ENCODE results near the gene ARHGAP22.

ARHGAP22 gene

GRCh38 chr10:48484911-48485310 is 120.0 kb downstream of the ARHGAP22 start:
- no peaks in the 10 kb centered on the region for H3K4me1 ChIP-seq (ENCODE audit: control insufficient read depth in 2 of 2, insufficient read depth in 2 of 2, low read length in 2 of 2)

GRCh38 chr10:48482207-48482606 is 122.7 kb downstream of the ARHGAP22 start:
- Histone ChIP-seq H3K4me3 (ENCODE audit: low read length in 2 of 2) (no peak overlapping the region), H3K4me1 (ENCODE audit: control insufficient read depth in 2 of 2, insufficient read depth in 2 of 2, low read length in 2 of 2) (no peaks in the 10 kb centered on the region), H3K9me3 (ENCODE audit: control insufficient read depth in 2 of 2, low read length in 2 of 2) (no peaks in the 10 kb centered on the region), H3K27ac (ENCODE audit: low read depth in 2 of 2, low read length in 2 of 2) (no peak overlapping the region), H3K9ac (ENCODE audit: low read depth in 1 of 2, low read length in 2 of 2) (no peak overlapping the region), H3K27me3 (ENCODE audit: control insufficient read depth in 2 of 2, insufficient read depth in 2 of 2, low read length in 2 of 2) (peaks cover 0 to 2% of the 10 kb centered on the region in 2 donors), H3K36me3 (ENCODE audit: control insufficient read depth in 2 of 2, insufficient read depth in 2 of 2, low read length in 2 of 2) (no peaks in the 10 kb centered on the region)

More at GRCh38 chr10:48484911-48485310, 120.0 kb downstream of the ARHGAP22 start:
- Histone ChIP-seq H3K4me3 (ENCODE audit: low read length in 2 of 2) (no peak overlapping the region), H3K9me3 (ENCODE audit: control insufficient read depth in 2 of 2, low read length in 2 of 2) (no peaks in the 10 kb centered on the region), H3K36me3 (ENCODE audit: control insufficient read depth in 2 of 2, insufficient read depth in 2 of 2, low read length in 2 of 2) (no peaks in the 10 kb centered on the region), H3K27ac (ENCODE audit: low read depth in 2 of 2, low read length in 2 of 2) (no peak overlapping the region), H3K27me3 (ENCODE audit: control insufficient read depth in 2 of 2, insufficient read depth in 2 of 2, low read length in 2 of 2) (peaks cover 0 to 2% of the 10 kb centered on the region in 2 donors), H3K9ac (ENCODE audit: low read depth in 1 of 2, low read length in 2 of 2) (no peak overlapping the region)

- Histone ChIP-seq H3K36me3 (ENCODE audit: control insufficient read depth in 2 of 2, insufficient read depth in 2 of 2, low read length in 2 of 2) (no peaks in the 10 kb centered on the region), H3K27me3 (ENCODE audit: control insufficient read depth in 2 of 2, insufficient read depth in 2 of 2, low read length in 2 of 2) (peaks cover 0 to 2% of the 10 kb centered on the region in 2 donors), H3K27ac (ENCODE audit: low read depth in 2 of 2, low read length in 2 of 2) (no peak overlapping the region), H3K9ac (ENCODE audit: low read depth in 1 of 2, low read length in 2 of 2) (no peak overlapping the region), H3K4me1 (ENCODE audit: control insufficient read depth in 2 of 2, insufficient read depth in 2 of 2, low read length in 2 of 2) (no peaks in the 10 kb centered on the region), H3K9me3 (ENCODE audit: control insufficient read depth in 2 of 2, low read length in 2 of 2) (no peaks in the 10 kb centered on the region), H3K4me3 (ENCODE audit: low read length in 2 of 2) (no peak overlapping the region)
Observed at GRCh38 chr10:48481385-48481784, 123.5 kb downstream of the ARHGAP22 start.

GRCh38 chr10:48480397-48481374 is 124.2 kb downstream of the ARHGAP22 start:
- H3K9ac ChIP-seq (ENCODE audit: low read depth in 1 of 2, low read length in 2 of 2) = no peak overlapping the region
- H3K27ac ChIP-seq (ENCODE audit: low read depth in 2 of 2, low read length in 2 of 2) = no peak overlapping the region
- no peaks in the 10 kb centered on the region for H3K9me3 ChIP-seq (ENCODE audit: control insufficient read depth in 2 of 2, low read length in 2 of 2)
- no peak overlapping the region for H3K4me3 ChIP-seq (ENCODE audit: low read length in 2 of 2)
- H3K36me3 ChIP-seq (ENCODE audit: control insufficient read depth in 2 of 2, insufficient read depth in 2 of 2, low read length in 2 of 2) = no peaks in the 10 kb centered on the region
- H3K27me3 ChIP-seq (ENCODE audit: control insufficient read depth in 2 of 2, insufficient read depth in 2 of 2, low read length in 2 of 2) = peaks cover 0 to 2% of the 10 kb centered on the region in 2 donors
- H3K4me1 ChIP-seq (ENCODE audit: control insufficient read depth in 2 of 2, insufficient read depth in 2 of 2, low read length in 2 of 2) = no peaks in the 10 kb centered on the region

GRCh38 chr10:48478980-48479811 is 125.7 kb downstream of the ARHGAP22 start:
- no peak overlapping the region for H3K27ac ChIP-seq (ENCODE audit: low read depth in 2 of 2, low read length in 2 of 2)
- H3K27me3 ChIP-seq (ENCODE audit: control insufficient read depth in 2 of 2, insufficient read depth in 2 of 2, low read length in 2 of 2) = peaks cover 0 to 2% of the 10 kb centered on the region in 2 donors
- H3K4me1 ChIP-seq (ENCODE audit: control insufficient read depth in 2 of 2, insufficient read depth in 2 of 2, low read length in 2 of 2) = no peaks in the 10 kb centered on the region
- H3K4me3 ChIP-seq (ENCODE audit: low read length in 2 of 2) = no peak overlapping the region
- H3K36me3 ChIP-seq (ENCODE audit: control insufficient read depth in 2 of 2, insufficient read depth in 2 of 2, low read length in 2 of 2) = no peaks in the 10 kb centered on the region
- H3K9ac ChIP-seq (ENCODE audit: low read depth in 1 of 2, low read length in 2 of 2) = no peak overlapping the region
- no peaks in the 10 kb centered on the region for H3K9me3 ChIP-seq (ENCODE audit: control insufficient read depth in 2 of 2, low read length in 2 of 2)

GRCh38 chr10:48478469-48478868 is 126.4 kb downstream of the ARHGAP22 start:
- H3K4me3 ChIP-seq (ENCODE audit: low read length in 2 of 2) = no peak overlapping the region
- no peak overlapping the region for H3K27ac ChIP-seq (ENCODE audit: low read depth in 2 of 2, low read length in 2 of 2)
- no peaks in the 10 kb centered on the region for H3K4me1 ChIP-seq (ENCODE audit: control insufficient read depth in 2 of 2, insufficient read depth in 2 of 2, low read length in 2 of 2)
- H3K9me3 ChIP-seq (ENCODE audit: control insufficient read depth in 2 of 2, low read length in 2 of 2) = no peaks in the 10 kb centered on the region
- peaks cover 0 to 2% of the 10 kb centered on the region in 2 donors for H3K27me3 ChIP-seq (ENCODE audit: control insufficient read depth in 2 of 2, insufficient read depth in 2 of 2, low read length in 2 of 2)
- no peaks in the 10 kb centered on the region for H3K36me3 ChIP-seq (ENCODE audit: control insufficient read depth in 2 of 2, insufficient read depth in 2 of 2, low read length in 2 of 2)
- no peak overlapping the region for H3K9ac ChIP-seq (ENCODE audit: low read depth in 1 of 2, low read length in 2 of 2)

- no peaks in the 10 kb centered on the region for H3K9me3 ChIP-seq (ENCODE audit: control insufficient read depth in 2 of 2, low read length in 2 of 2)
- H3K27ac ChIP-seq (ENCODE audit: low read depth in 2 of 2, low read length in 2 of 2) = no peak overlapping the region
- H3K9ac ChIP-seq (ENCODE audit: low read depth in 1 of 2, low read length in 2 of 2) = no peak overlapping the region
- no peaks in the 10 kb centered on the region for H3K27me3 ChIP-seq (ENCODE audit: control insufficient read depth in 2 of 2, insufficient read depth in 2 of 2, low read length in 2 of 2)
- no peaks in the 10 kb centered on the region for H3K36me3 ChIP-seq (ENCODE audit: control insufficient read depth in 2 of 2, insufficient read depth in 2 of 2, low read length in 2 of 2)
- no peak overlapping the region for H3K4me3 ChIP-seq (ENCODE audit: low read length in 2 of 2)
- H3K4me1 ChIP-seq (ENCODE audit: control insufficient read depth in 2 of 2, insufficient read depth in 2 of 2, low read length in 2 of 2) = no peaks in the 10 kb centered on the region
Observed at GRCh38 chr10:48477616-48478015, 127.3 kb downstream of the ARHGAP22 start.

GRCh38 chr10:48477141-48477540 is 127.7 kb downstream of the ARHGAP22 start:
- H3K9ac ChIP-seq (ENCODE audit: low read depth in 1 of 2, low read length in 2 of 2) = no peak overlapping the region
- H3K27me3 ChIP-seq (ENCODE audit: control insufficient read depth in 2 of 2, insufficient read depth in 2 of 2, low read length in 2 of 2) = no peaks in the 10 kb centered on the region
- H3K27ac ChIP-seq (ENCODE audit: low read depth in 2 of 2, low read length in 2 of 2) = no peak overlapping the region

GRCh38 chr10:48476279-48476982 is 128.4 kb downstream of the ARHGAP22 start:
- Histone ChIP-seq H3K27ac (ENCODE audit: low read depth in 2 of 2, low read length in 2 of 2) (no peak overlapping the region), H3K27me3 (ENCODE audit: control insufficient read depth in 2 of 2, insufficient read depth in 2 of 2, low read length in 2 of 2) (no peaks in the 10 kb centered on the region), H3K4me1 (ENCODE audit: control insufficient read depth in 2 of 2, insufficient read depth in 2 of 2, low read length in 2 of 2) (no peaks in the 10 kb centered on the region), H3K9ac (ENCODE audit: low read depth in 1 of 2, low read length in 2 of 2) (no peak overlapping the region), H3K36me3 (ENCODE audit: control insufficient read depth in 2 of 2, insufficient read depth in 2 of 2, low read length in 2 of 2) (no peaks in the 10 kb centered on the region), H3K9me3 (ENCODE audit: control insufficient read depth in 2 of 2, low read length in 2 of 2) (no peaks in the 10 kb centered on the region), H3K4me3 (ENCODE audit: low read length in 2 of 2) (no peak overlapping the region)

More at GRCh38 chr10:48477141-48477540, 127.7 kb downstream of the ARHGAP22 start:
- H3K4me1 ChIP-seq (ENCODE audit: control insufficient read depth in 2 of 2, insufficient read depth in 2 of 2, low read length in 2 of 2) = no peaks in the 10 kb centered on the region
- H3K4me3 ChIP-seq (ENCODE audit: low read length in 2 of 2) = no peak overlapping the region
- H3K36me3 ChIP-seq (ENCODE audit: control insufficient read depth in 2 of 2, insufficient read depth in 2 of 2, low read length in 2 of 2) = no peaks in the 10 kb centered on the region
- no peaks in the 10 kb centered on the region for H3K9me3 ChIP-seq (ENCODE audit: control insufficient read depth in 2 of 2, low read length in 2 of 2)
